Skeletal muscle tissue (tissue), 4 donors: ENCODE data around the gene ARF4. TPM values are rescaled to one million over a fixed set of nuclear protein-coding genes. Genes with fewer than 3 reads are reported as not detected.
"Not testable (repeated sequence)": the region's sequence is repeated elsewhere in the genome, so short reads cannot be mapped to it uniquely, and the experiment has no call there.

Experiments used
- H3K27ac ChIP-seq: one replicate; pipeline ENCODE4 v1.7.0; 2013; ENCODE audit warnings: mild to moderate bottlenecking, low read depth, low read length, inconsistent platforms
- H3K27me3 ChIP-seq, 3 donors: one replicate each; pipeline ENCODE4 v1.7.0; 2013; ENCODE audit warnings: low read length in 3 of 3; ENCODE audit not compliant: control insufficient read depth in 3 of 3, insufficient read depth in 3 of 3
- H3K36me3 ChIP-seq, 3 donors: one replicate each; pipeline ENCODE4 v1.7.0; 2013; ENCODE audit warnings: low read length in 3 of 3; ENCODE audit not compliant: control insufficient read depth in 3 of 3, insufficient read depth in 3 of 3
- H3K4me1 ChIP-seq, 3 donors: one replicate each; pipeline ENCODE4 v1.7.0; 2013; ENCODE audit warnings: low read length in 3 of 3, mild to moderate bottlenecking in 3 of 3; ENCODE audit not compliant: control insufficient read depth in 3 of 3, insufficient read depth in 3 of 3
- H3K4me3 ChIP-seq, 3 donors: one replicate each; pipeline ENCODE4 v1.7.0; 2013; ENCODE audit warnings: low read length in 3 of 3
- H3K9ac ChIP-seq, 3 donors: one replicate each; pipeline ENCODE4 v1.7.0; 2013; ENCODE audit warnings: low read length in 3 of 3, mild to moderate bottlenecking in 3 of 3, moderate library complexity in 2 of 3, low read depth in 1 of 3
- H3K9me3 ChIP-seq, 3 donors: one replicate each; pipeline ENCODE4 v1.7.0; 2013; ENCODE audit warnings: low read length in 3 of 3; ENCODE audit not compliant: control insufficient read depth in 3 of 3
- total RNA-seq: library from RNA; depleted of rRNA; stranded (reverse); fragments of >200 nt; gene quantifications from one replicate; pipeline ENCODE4 v1.2.3, GENCODE V29; 2014
- donor health status: Osteomylitis.

The ARF4 gene
- 117 TPM for total RNA-seq

DNA sequence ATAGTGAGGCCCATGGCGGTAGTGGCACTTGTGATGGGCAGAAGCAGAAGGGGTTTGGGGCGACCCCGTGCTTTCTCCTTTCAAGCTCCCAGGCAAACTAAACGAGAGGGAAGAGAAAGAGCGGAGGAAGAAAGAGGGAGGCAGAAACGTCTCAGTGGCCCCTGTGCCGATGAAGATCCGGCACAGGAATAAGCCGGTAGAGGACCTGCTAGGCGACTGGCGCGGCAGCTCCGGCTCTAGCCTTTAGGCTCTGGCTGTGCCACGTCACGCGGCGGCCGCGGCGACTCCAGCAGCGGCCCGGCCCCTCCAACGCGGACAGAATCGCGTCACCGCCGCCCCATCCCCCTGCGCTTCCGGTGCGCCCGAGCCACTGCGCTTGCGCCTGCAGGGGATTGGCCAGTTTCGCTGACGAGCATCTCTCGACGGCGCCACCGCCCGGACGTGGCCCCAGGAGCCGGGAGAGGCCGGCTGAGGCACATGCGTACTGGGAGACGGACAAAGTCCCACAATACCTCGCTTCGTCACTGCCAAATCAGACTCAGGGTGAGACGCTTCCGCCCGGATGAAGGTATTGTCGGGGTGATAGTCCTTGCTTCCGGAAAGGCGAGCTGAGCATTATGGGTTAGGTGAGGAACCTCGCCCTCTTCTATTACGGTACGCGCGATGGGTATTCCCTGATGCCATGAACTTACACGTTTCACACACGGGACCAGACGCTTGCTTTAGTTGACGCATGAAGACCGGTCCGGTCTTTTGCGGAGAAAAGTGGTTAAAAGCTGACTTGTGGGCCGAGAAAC, at the start of gene ARF4:
Gene ARF4 (minus strand): TSS at position 218 of the 797 bp plus-strand sequence. CDS start 204 bp downstream, at position 14.
- Histone ChIP-seq H3K27me3 (no peaks in the 10 kb centered on the region), H3K9me3 (no peaks in the 10 kb centered on the region), H3K9ac (peak within 1 kb of the TSS; percentile 96 to 100 (median 99)), H3K4me3 (peak within 1 kb of the TSS; percentile 89 to 99 (median 99)), H3K27ac (peak within 1 kb of the TSS; percentile 99), H3K4me1 (peaks cover 20 to 35% (median 21%) of the 10 kb centered on the region in 3 donors), H3K36me3 (peaks cover 2 to 5% (median 3%) of the 10 kb centered on the region in 3 donors)

DNA sequence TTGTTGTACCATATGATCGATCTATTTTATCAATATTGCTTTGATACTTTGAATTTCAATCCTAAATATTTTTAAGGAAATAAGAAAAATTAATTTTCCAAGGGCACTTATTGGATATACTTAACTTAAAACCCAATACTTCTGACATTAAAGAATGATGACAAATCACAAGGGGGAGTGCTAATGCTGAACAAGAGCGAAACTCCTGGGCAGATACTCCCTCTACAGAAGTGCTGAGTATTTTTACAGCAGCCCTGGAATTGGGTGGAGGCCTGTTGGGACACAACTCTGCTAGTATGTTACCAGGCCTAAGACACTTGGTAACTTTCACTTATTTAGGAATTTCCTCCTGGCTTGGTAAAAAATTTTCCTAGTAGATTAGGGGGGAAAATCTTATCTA, 49.6 kb upstream of the ARF4 start:
- H3K4me3 ChIP-seq, result no peak overlapping the region
- H3K27ac ChIP-seq, result no peak overlapping the region
- H3K27me3 ChIP-seq, result no peaks in the 10 kb centered on the region
- peaks cover 0 to 3% (median 0%) of the 10 kb centered on the region in 3 donors for H3K4me1 ChIP-seq
- H3K9ac ChIP-seq, result no peak overlapping the region
- no peaks in the 10 kb centered on the region for H3K9me3 ChIP-seq
- H3K36me3 ChIP-seq, result peaks cover 2 to 32% (median 14%) of the 10 kb centered on the region in 3 donors

DNA sequence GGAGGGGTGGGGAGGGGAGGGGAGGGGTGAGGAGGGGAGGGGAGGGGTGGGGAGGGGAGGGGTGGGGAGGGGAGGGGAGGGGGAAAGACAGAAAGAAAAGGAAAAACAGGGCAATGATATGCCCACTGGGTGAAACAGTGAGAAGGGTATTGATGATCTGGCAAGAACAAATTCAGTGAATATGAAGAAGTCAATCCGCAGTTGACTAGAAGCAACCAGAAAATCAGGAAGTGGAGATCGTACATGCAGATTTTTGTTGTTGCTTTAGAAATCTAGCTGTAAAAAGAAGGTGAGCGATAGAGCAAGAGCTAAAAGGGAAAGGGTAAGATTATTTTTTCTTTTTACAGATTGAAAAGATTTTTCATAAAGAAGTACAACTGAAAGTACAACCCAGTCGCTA, 47.6 kb upstream of the ARF4 start:
- H3K27ac ChIP-seq, result no peak overlapping the region
- no peaks in the 10 kb centered on the region for H3K9me3 ChIP-seq
- H3K4me3 ChIP-seq, result no peak overlapping the region
- H3K36me3 ChIP-seq, result peaks cover 3 to 35% (median 22%) of the 10 kb centered on the region in 3 donors
- H3K27me3 ChIP-seq, result no peaks in the 10 kb centered on the region
- H3K9ac ChIP-seq, result no peak overlapping the region
- peaks cover 0 to 3% (median 0%) of the 10 kb centered on the region in 3 donors for H3K4me1 ChIP-seq

DNA sequence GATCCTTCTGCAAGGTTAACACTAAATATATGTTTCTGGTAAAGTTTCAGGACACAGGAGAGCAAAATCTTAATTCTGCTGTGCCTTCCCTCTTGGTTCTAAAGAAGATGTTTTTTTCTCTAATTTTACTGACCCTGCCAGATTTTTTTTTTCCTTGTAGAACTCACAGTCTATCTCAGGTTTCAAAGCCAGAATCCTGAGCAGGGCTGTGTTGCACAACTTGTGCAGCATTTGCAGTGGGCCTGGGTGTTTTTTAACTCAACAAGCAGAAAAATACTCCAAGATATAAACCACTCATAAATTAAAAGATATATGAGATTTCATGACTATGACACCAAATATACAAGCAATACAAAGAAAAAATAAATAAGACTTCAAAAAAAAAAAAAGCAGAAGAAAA, 40.2 kb upstream of the ARF4 start:
- Histone ChIP-seq H3K4me3 (no peak overlapping the region), H3K36me3 (peaks cover 7 to 41% (median 29%) of the 10 kb centered on the region in 3 donors), H3K9ac (no peak overlapping the region), H3K27ac (no peak overlapping the region), H3K27me3 (no peaks in the 10 kb centered on the region), H3K9me3 (no peaks in the 10 kb centered on the region), H3K4me1 (no peaks in the 10 kb centered on the region)

DNA sequence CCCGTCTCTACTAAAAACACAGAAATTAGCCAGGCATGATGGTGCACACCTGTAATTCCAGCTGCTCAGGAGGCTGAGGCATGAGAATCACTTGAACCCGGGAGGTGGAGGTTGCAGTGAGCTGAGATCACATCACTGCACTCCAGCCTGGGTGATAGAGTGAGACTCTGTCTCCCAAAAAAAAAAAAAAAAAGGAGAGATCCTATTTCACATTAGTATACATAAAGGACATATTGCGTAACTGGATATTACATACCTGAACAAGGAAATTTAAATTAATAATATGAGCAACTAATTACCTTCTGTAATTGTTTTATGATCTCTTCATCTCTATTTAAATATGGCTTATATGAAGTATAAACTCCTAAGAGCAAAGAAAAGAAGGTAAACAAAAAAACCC, 37.1 kb upstream of the ARF4 start:
- peaks cover 3 to 44% (median 33%) of the 10 kb centered on the region in 3 donors for H3K36me3 ChIP-seq

DNA sequence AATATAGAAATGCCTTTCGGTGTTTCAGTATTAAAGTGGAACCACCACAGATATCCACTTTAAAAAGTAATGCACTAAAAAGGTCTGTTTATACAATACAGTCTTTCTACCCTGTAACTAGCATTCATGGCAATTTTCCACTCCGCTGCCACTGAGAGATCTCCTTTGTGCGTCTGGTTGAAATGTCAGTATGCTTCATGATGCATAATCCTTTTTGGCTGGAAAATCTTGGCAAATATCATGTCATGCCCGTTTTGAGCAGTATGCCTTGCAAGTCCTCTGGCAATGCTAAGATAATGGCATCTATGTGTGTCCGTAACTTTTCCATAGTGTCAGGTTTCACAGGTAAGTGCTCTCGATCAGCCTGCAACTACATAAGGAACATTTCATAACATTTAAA, 30.8 kb upstream of the ARF4 start:
- H3K9ac ChIP-seq, result peak overlapping the region in 2 of 3 donors; percentile 18 to 21
- peaks cover 0 to 5% (median 0%) of the 10 kb centered on the region in 3 donors for H3K4me1 ChIP-seq
- H3K27me3 ChIP-seq, result no peaks in the 10 kb centered on the region
- H3K27ac ChIP-seq, result no peak overlapping the region
- no peaks in the 10 kb centered on the region for H3K9me3 ChIP-seq
- peaks cover 5 to 44% (median 40%) of the 10 kb centered on the region in 3 donors for H3K36me3 ChIP-seq
- H3K4me3 ChIP-seq, result peak overlapping the region in 1 of 3 donors; percentile 31

More for the DNA sequence above, 37.1 kb upstream of the ARF4 start:
- not testable (repeated sequence) for H3K4me3 ChIP-seq, H3K27me3 ChIP-seq, H3K4me1 ChIP-seq, H3K9me3 ChIP-seq, H3K9ac ChIP-seq, H3K27ac ChIP-seq

DNA sequence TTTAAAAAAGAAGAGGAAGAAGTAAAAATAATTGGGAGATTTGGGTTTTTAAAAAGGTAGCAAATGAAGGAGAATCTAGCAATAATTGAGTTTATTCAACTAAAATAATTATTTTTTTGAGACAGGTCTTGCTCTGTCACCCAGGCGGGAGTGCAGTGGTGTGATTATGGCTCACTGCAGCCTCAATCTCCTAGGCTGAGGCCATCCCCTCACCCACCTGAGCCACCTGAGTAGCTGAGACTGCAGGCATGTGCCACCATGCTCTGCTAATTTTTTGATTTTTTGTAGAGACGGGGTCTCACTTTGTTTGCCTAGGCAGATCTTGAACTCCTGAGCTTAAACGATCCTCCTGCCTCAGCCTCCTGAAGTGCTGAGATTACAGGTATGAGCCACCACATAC, 27.7 kb upstream of the ARF4 start:
- no peak overlapping the region for H3K9ac ChIP-seq
- H3K9me3 ChIP-seq, result no peaks in the 10 kb centered on the region
- peaks cover 0 to 5% (median 0%) of the 10 kb centered on the region in 3 donors for H3K4me1 ChIP-seq
- peaks cover 5 to 30% (median 25%) of the 10 kb centered on the region in 3 donors for H3K36me3 ChIP-seq
- no peaks in the 10 kb centered on the region for H3K27me3 ChIP-seq
- H3K27ac ChIP-seq, result no peak overlapping the region
- no peak overlapping the region for H3K4me3 ChIP-seq

DNA sequence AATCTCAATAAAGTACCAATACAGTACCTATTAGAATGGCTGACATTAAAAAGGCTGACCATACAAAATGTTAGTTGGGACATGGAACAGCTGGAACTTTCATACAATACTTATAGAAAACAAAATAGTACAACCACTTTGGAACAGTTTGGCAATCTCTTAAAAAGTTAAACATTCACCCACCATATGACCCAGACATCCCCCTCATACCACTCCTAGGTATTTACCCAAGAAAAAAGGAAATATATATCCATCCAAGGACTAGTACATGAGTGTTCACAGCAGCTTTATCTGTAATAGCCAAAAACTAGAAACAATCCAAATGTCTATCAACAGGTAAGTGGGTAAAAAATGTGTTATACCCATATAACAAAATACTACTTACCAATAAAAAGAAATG, 25.2 kb upstream of the ARF4 start:
- Histone ChIP-seq H3K27ac (no peak overlapping the region), H3K36me3 (peaks cover 0 to 16% (median 14%) of the 10 kb centered on the region in 3 donors), H3K9ac (no peak overlapping the region), H3K4me3 (no peak overlapping the region), H3K4me1 (no peaks in the 10 kb centered on the region), H3K9me3 (no peaks in the 10 kb centered on the region), H3K27me3 (no peaks in the 10 kb centered on the region)

DNA sequence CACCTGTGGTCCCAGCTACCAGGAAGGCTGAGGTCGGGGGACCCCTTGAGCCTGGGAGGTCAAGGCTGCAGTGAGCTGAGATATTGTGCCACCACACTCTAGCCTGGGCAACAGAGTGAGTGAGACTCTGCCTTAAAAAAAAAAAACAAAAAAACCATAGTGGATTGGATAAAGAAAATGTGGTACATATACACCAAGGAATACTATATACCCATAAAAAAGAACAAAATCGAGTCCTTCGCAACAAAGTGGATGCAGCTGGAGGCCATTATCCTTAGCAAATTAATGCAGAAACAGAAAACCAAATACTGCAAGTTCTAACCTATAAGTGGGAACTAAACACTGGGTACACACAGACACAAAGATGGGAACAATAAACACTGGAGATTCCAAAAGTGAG, 20.6 kb upstream of the ARF4 start:
- Histone ChIP-seq H3K9me3 (no peaks in the 10 kb centered on the region), H3K36me3 (peaks cover 0 to 2% (median under 1%) of the 10 kb centered on the region in 3 donors), H3K4me3 (no peak overlapping the region), H3K9ac (no peak overlapping the region), H3K27me3 (no peaks in the 10 kb centered on the region), H3K4me1 (no peaks in the 10 kb centered on the region), H3K27ac (no peak overlapping the region)

DNA sequence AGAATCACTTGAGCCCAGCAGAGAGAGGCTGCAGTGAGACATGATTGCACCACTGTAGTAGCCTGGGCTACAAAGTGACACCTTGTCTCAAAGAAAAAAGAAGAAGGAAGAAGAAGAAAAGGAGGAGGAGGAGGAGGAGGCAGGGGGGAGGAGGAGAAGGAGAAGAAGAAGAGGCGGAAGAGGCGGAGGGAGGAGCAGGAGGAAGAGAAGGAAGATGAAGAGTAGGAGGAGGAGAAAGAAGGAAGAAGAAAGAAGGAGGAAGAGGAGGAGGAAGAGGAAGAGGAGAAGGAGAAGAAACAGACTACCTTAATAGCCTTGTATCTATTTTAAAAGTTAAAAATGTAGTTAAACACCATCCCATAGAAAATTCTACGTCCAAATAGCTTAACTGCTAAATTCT, 19.1 kb upstream of the ARF4 start:
- Histone ChIP-seq H3K4me3 (no peak overlapping the region), H3K4me1 (no peaks in the 10 kb centered on the region), H3K36me3 (no peaks in the 10 kb centered on the region), H3K9ac (no peak overlapping the region), H3K27me3 (no peaks in the 10 kb centered on the region), H3K9me3 (no peaks in the 10 kb centered on the region), H3K27ac (no peak overlapping the region)
